Lung (tissue), 12 donors: ENCODE data around the gene SNX9. TPM values are rescaled to one million over a fixed set of nuclear protein-coding genes. Genes with fewer than 3 reads are reported as not detected.
"Not testable (repeated sequence)": the region's sequence is repeated elsewhere in the genome, so short reads cannot be mapped to it uniquely, and the experiment has no call there.

ENCODE experiments used
- ATAC-seq: fragments of 200-7000 bp; cut with Tn5 transposase; one replicate; pipeline ENCODE4 v1.9.1; 2020; ENCODE audit warnings: moderate number of reproducible peaks; ENCODE audit not compliant: insufficient read depth, low FRiP score
- DNase-seq, 3 donors: peaks; one replicate each; pipeline ENCODE4 v3.0.0-alpha.2; 2013 to 2017
- H3K27ac ChIP-seq, 2 donors: one replicate each; pipeline ENCODE4 v1.5.1; 2013; ENCODE audit warnings: mild to moderate bottlenecking in 2 of 2, moderate library complexity in 2 of 2, control low read depth in 1 of 2, inconsistent platforms in 1 of 2, low read depth in 1 of 2, low read length in 1 of 2
- H3K27me3 ChIP-seq, 3 donors: one replicate each; pipeline ENCODE4 v1.5.1; 2013; ENCODE audit warnings: low read length in 2 of 3; ENCODE audit not compliant: control insufficient read depth in 3 of 3, insufficient read depth in 3 of 3
- H3K36me3 ChIP-seq, 4 donors: one replicate each; pipeline ENCODE4 v1.5.1; 2013; ENCODE audit warnings: low read length in 4 of 4, mild to moderate bottlenecking in 1 of 4, moderate library complexity in 1 of 4; ENCODE audit not compliant: control insufficient read depth in 4 of 4, insufficient read depth in 4 of 4
- H3K4me1 ChIP-seq, 5 donors: one replicate each; pipeline ENCODE4 v1.5.1; 2013; ENCODE audit warnings: low read length in 5 of 5, mild to moderate bottlenecking in 2 of 5, moderate library complexity in 1 of 5; ENCODE audit not compliant: control insufficient read depth in 5 of 5, insufficient read depth in 5 of 5
- H3K4me3 ChIP-seq: one replicate; pipeline ENCODE4 v1.5.1; 2013; ENCODE audit warnings: mild to moderate bottlenecking, control low read depth, moderate library complexity
- H3K9ac ChIP-seq, 2 donors: one replicate each; pipeline ENCODE4 v1.5.1; 2013; ENCODE audit warnings: low read length in 2 of 2, control low read depth in 1 of 2; ENCODE audit not compliant: insufficient read depth in 1 of 2
- H3K9me3 ChIP-seq, 4 donors: one replicate each; pipeline ENCODE4 v1.5.1; 2013; ENCODE audit warnings: low read length in 3 of 4, mild to moderate bottlenecking in 1 of 4, moderate library complexity in 1 of 4; ENCODE audit not compliant: control insufficient read depth in 4 of 4, insufficient read depth in 3 of 4
- WGBS, 2 donors: extraction: QIAGEN DNeasy Blood & Tissue Kit; methylation state at CpG; one replicate each; pipeline ENCODE4 v1.1.7; 2013; 5-methylcytosine and 5-hydroxymethylcytosine counted together
- polyA plus RNA-seq, 2 donors: library from polyadenylated mRNA; stranded (reverse); fragments of 200-250 nt; gene quantifications; one replicate each; pipeline ENCODE4 v1.2.1, GENCODE V29; 2013
- total RNA-seq, 2 donors: library from RNA; depleted of rRNA in 1 of 2; stranded (reverse); fragments of >200 nt in 1 of 2; gene quantifications; one replicate each; pipeline ENCODE4 v1.2.1, GENCODE V29; 2014 to 2021
- TF ChIP-seq, protein P1 (sequence below): IDR thresholded peaks from 2 replicates; pipeline ENCODE4 v1.5.1; 2012; ENCODE audit warnings: mild to moderate bottlenecking; ENCODE audit errors: control extremely low read depth, extremely low read depth
- donor health status: control.
- donor health status: control.
- donor health status: Bipolar disorder and iron deficiency.
- donor health status: healthy.
- donor health status: DM: yes; HTN: yes; CAD: no.

The SNX9 gene
- total and polyA plus RNA-seq, 4 donors: 13.8 to 35.0 (median 23.8) TPM

- no peak for ATAC-seq
- H3K27me3 ChIP-seq: no peaks in the 10 kb centered on the region
- WGBS, 2 donors: 98 to 100% methylated on average over 1 of the region's 1 CpG
Observed at GRCh38 chr6:157853902-157854502, 31.0 kb downstream of the SNX9 start.

DNA sequence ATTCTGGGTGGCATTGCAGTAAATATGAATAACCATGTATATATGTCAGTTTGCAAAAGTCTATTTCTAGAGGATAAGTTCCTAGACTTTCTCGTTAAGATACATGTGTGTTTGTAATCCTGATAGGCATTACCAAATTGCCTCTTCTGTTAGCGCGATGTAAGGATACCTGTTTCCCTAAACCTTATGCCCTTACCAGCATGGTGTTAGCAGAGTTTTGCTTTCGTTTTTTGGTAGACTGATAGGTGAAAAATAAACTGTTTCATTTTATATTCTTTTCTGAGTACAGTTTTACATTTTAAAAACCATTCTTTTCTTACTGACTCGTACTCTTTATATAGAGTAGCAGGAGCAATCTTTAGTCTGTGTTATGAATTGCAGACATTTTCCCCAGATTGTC lies 32.3 kb downstream of the SNX9 start:
- no peak for DNase-seq
- Histone ChIP-seq H3K27me3 (no peaks in the 10 kb centered on the region), H3K4me3 (no peak overlapping the region), H3K4me1 (peaks cover 0 to 13% (median 4%) of the 10 kb centered on the region in 5 donors), H3K27ac (no peak overlapping the region), H3K9ac (no peak overlapping the region), H3K9me3 (peaks cover 0 to 8% (median 6%) of the 10 kb centered on the region in 4 donors), H3K36me3 (no peaks in the 10 kb centered on the region)
- TF ChIP-seq, protein P1, sequence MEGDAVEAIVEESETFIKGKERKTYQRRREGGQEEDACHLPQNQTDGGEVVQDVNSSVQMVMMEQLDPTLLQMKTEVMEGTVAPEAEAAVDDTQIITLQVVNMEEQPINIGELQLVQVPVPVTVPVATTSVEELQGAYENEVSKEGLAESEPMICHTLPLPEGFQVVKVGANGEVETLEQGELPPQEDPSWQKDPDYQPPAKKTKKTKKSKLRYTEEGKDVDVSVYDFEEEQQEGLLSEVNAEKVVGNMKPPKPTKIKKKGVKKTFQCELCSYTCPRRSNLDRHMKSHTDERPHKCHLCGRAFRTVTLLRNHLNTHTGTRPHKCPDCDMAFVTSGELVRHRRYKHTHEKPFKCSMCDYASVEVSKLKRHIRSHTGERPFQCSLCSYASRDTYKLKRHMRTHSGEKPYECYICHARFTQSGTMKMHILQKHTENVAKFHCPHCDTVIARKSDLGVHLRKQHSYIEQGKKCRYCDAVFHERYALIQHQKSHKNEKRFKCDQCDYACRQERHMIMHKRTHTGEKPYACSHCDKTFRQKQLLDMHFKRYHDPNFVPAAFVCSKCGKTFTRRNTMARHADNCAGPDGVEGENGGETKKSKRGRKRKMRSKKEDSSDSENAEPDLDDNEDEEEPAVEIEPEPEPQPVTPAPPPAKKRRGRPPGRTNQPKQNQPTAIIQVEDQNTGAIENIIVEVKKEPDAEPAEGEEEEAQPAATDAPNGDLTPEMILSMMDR: no peak
- 94 to 96% methylated on average over 5 of the region's 5 CpGs for WGBS, 2 donors
- no peak for ATAC-seq

More at GRCh38 chr6:157853902-157854502, 31.0 kb downstream of the SNX9 start:
- no peak overlapping the region for H3K27ac ChIP-seq
- TF ChIP-seq, protein P1: no peak
- no peaks in the 10 kb centered on the region for H3K36me3 ChIP-seq
- peaks cover 0 to 6% (median 5%) of the 10 kb centered on the region in 5 donors for H3K4me1 ChIP-seq
- H3K9ac ChIP-seq: no peak overlapping the region
- DNase-seq: no peak
- H3K4me3 ChIP-seq: no peak overlapping the region
- peaks cover 0 to 8% (median 6%) of the 10 kb centered on the region in 4 donors for H3K9me3 ChIP-seq

- not testable (repeated sequence) for H3K36me3 ChIP-seq, H3K27me3 ChIP-seq, H3K27ac ChIP-seq, H3K9ac ChIP-seq, H3K9me3 ChIP-seq, ATAC-seq, DNase-seq, H3K4me3 ChIP-seq
- peaks cover 0 to 16% (median 6%) of the 10 kb centered on the region in 5 donors for H3K4me1 ChIP-seq
- 80 to 87% methylated on average over 10 of the region's 10 CpGs for WGBS, 2 donors
Observed at GRCh38 chr6:157855804-157856203, 32.8 kb downstream of the SNX9 start.

DNA sequence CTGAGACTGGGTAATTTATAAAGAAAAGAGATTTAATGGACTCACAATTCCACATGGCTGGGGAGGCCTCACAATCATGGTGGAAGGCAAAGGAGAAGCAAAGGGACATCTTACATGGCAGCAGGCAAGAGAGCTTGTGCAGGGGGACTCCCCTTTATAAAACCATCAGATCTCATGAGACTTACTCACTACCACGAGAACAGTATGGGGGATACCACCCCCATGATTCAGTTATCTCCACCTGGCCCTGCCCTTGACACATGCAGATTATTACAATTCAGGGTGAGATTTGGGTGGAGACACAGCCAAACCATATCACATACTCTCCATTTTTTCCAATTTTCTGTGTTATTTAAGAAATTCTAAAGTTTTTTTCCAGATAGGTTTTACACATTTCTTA lies 35.6 kb downstream of the SNX9 start:
- DNase-seq: not testable (repeated sequence)
- 91 to 95% methylated on average over 1 of the region's 1 CpG for WGBS, 2 donors
- H3K4me1 ChIP-seq: peaks cover 0 to 43% (median 6%) of the 10 kb centered on the region in 5 donors

More for the DNA sequence above, 35.6 kb downstream of the SNX9 start:
- not testable (repeated sequence) for H3K9ac ChIP-seq, H3K4me3 ChIP-seq, H3K9me3 ChIP-seq, H3K27me3 ChIP-seq, H3K36me3 ChIP-seq, ATAC-seq, H3K27ac ChIP-seq
